IPS-NIHi7 (cell line): ENCODE measurements around the gene NAT10.
"Not testable (repeated sequence)": the region's sequence is repeated elsewhere in the genome, so short reads cannot be mapped to it uniquely, and the experiment has no call there.

Experiments used
- DNase-seq: peaks from one replicate; pipeline ENCODE4 v3.0.0; 2012; ENCODE audit warnings: mixed read lengths; ENCODE audit errors: extremely low spot score

NAT10 gene

GRCh38 chr11:34167961-34168360, 62.5 kb downstream of the NAT10 start:
- DNase-seq = no peak

- no peak for DNase-seq
Observed at GRCh38 chr11:34168642-34169420, 63.4 kb downstream of the NAT10 start.

GRCh38 chr11:34169686-34170085, 64.3 kb downstream of the NAT10 start:
- DNase-seq = no peak

- no peak for DNase-seq
Observed at GRCh38 chr11:34173050-34173449, 67.6 kb downstream of the NAT10 start.

- DNase-seq = peak; percentile 95
Observed at GRCh38 chr11:34174412-34175041, 69.1 kb downstream of the NAT10 start.

- DNase-seq = no peak
Observed at GRCh38 chr11:34175284-34176019, 70.0 kb downstream of the NAT10 start.

- no peak for DNase-seq
Observed at GRCh38 chr11:34176751-34177209, 71.4 kb downstream of the NAT10 start.

- no peak for DNase-seq
Observed at GRCh38 chr11:34178209-34178821, 72.9 kb downstream of the NAT10 start.

- no peak for DNase-seq
Observed at GRCh38 chr11:34179026-34179675, 73.7 kb downstream of the NAT10 start.

- DNase-seq = no peak
Observed at GRCh38 chr11:34180040-34180813, 74.8 kb downstream of the NAT10 start.

- DNase-seq = not testable (repeated sequence)
Observed at GRCh38 chr11:34180814-34181165, 75.4 kb downstream of the NAT10 start.

- DNase-seq = no peak
Observed at GRCh38 chr11:34181251-34181650, 75.8 kb downstream of the NAT10 start.

GRCh38 chr11:34181856-34182405, 76.5 kb downstream of the NAT10 start:
- DNase-seq = no peak

GRCh38 chr11:34182425-34182824, 77.0 kb downstream of the NAT10 start:
- no peak for DNase-seq

- DNase-seq = no peak
Observed at GRCh38 chr11:34182921-34183685, 77.7 kb downstream of the NAT10 start.

- DNase-seq = no peak
Observed at GRCh38 chr11:34183848-34184391, 78.5 kb downstream of the NAT10 start.

GRCh38 chr11:34184505-34185015, 79.1 kb downstream of the NAT10 start:
- no peak for DNase-seq

GRCh38 chr11:34185926-34186841, 80.8 kb downstream of the NAT10 start:
- DNase-seq = no peak
